PC-3 (cell line): ENCODE results near the gene AGO1. TPM values are rescaled to one million over a fixed set of nuclear protein-coding genes. Genes with fewer than 3 reads are reported as not detected.

Experiments used
- ATAC-seq: fragments of 200-7000 bp; cut with Tn5 transposase; 2 replicates; pipeline ENCODE4 v1.9.1; 2020; ENCODE audit warnings: mild to moderate bottlenecking, moderate library complexity
- BruUV-seq: library from RNA; stranded (reverse); fragments of 400-500 nt; replicated peaks from 2 replicates; lab custom pipeline; 2021; lab: Mats Ljungman, UMichigan
- CTCF ChIA-PET: fragments of 300-600 bp; sonication (Branson Sonifier 250); formaldehyde crosslinking; loops from one replicate; lab custom pipeline; 2022; ENCODE audit warnings: antibody characterized with exemption; lab: Charles Lee
- POLR2A ChIA-PET: fragments of 300-600 bp; sonication (Branson Sonifier 250); formaldehyde crosslinking; loops from one replicate; lab custom pipeline; 2022; ENCODE audit warnings: antibody characterized with exemption; ENCODE audit not compliant: unreplicated experiment; lab: Charles Lee
- DNase-seq: peaks from one replicate; pipeline ENCODE4 v3.0.0-alpha.2; 2015
- H2AFZ ChIP-seq: fragments of 300-600 bp; sonication (generic); 2 replicates; pipeline ENCODE4 v1.6.0; 2016; ENCODE audit warnings: antibody characterized with exemption, low read length
- H3F3A ChIP-seq: fragments of 300-600 bp; sonication (generic); one replicate; pipeline ENCODE4 v1.6.0; 2017; ENCODE audit warnings: antibody characterized with exemption, low read length, control low read depth, mild to moderate bottlenecking; ENCODE audit not compliant: unreplicated experiment
- H3K27ac ChIP-seq: fragments of 300-600 bp; sonication (generic); 2 replicates; pipeline ENCODE4 v1.5.1; 2016; ENCODE audit warnings: mild to moderate bottlenecking, low read length
- H3K27me3 ChIP-seq: fragments of 300-600 bp; sonication (generic); 2 replicates; pipeline ENCODE4 v1.6.1; 2016; ENCODE audit warnings: low read length, mixed read lengths
- H3K36me3 ChIP-seq: fragments of 300-600 bp; sonication (generic); 2 replicates; pipeline ENCODE4 v1.6.1; 2016; ENCODE audit warnings: low read depth, mixed run types, low read length, mixed read lengths
- H3K4me1 ChIP-seq: fragments of 300-600 bp; sonication (generic); 2 replicates; pipeline ENCODE4 v1.5.1; 2016; ENCODE audit warnings: low read length; ENCODE audit not compliant: insufficient read depth
- H3K4me2 ChIP-seq: fragments of 300-600 bp; sonication (generic); 2 replicates; pipeline ENCODE4 v1.6.0; 2016; ENCODE audit warnings: low read length
- H3K4me3 ChIP-seq: fragments of 300-600 bp; sonication (generic); 2 replicates; pipeline ENCODE4 v1.5.1; 2016; ENCODE audit warnings: mild to moderate bottlenecking, low read length, mixed read lengths
- H3K79me2 ChIP-seq: fragments of 300-600 bp; sonication (generic); 2 replicates; pipeline ENCODE4 v1.6.1; 2017; ENCODE audit warnings: low read length, mixed read lengths
- H3K9ac ChIP-seq: fragments of 300-600 bp; sonication (generic); 2 replicates; pipeline ENCODE4 v1.6.0; 2016; ENCODE audit warnings: mild to moderate bottlenecking, low read length
- H3K9me2 ChIP-seq: fragments of 300-600 bp; sonication (generic); replicated peaks from 2 replicates; pipeline ENCODE4 v1.6.1; 2016; ENCODE audit warnings: mixed run types, low read length, mixed read lengths
- H3K9me3 ChIP-seq: fragments of 300-600 bp; sonication (generic); 2 replicates; pipeline ENCODE4 v1.6.1; 2016; ENCODE audit warnings: low read length, mixed read lengths
- H4K20me1 ChIP-seq: fragments of 300-600 bp; sonication (generic); 2 replicates; pipeline ENCODE4 v1.6.1; 2016; ENCODE audit warnings: low read length, mixed read lengths
- EZH2 ChIP-seq: fragments of 300-600 bp; sonication (generic); IDR thresholded peaks from one replicate; pipeline ENCODE4 v1.6.1; 2017; ENCODE audit warnings: antibody characterized with exemption, mild to moderate bottlenecking, low read length; ENCODE audit not compliant: unreplicated experiment
- EZH2phosphoT487 ChIP-seq: fragments of 300-600 bp; sonication (generic); IDR thresholded peaks from 2 replicates; pipeline ENCODE4 v1.6.1; 2018; ENCODE audit warnings: mild to moderate bottlenecking, antibody characterized with exemption, low read length, borderline replicate concordance
- intact Hi-C: fragments of 100-400 bp; cut with micrococcal nuclease; formaldehyde crosslinking; loops from 2 replicates; pipeline ENCODE4 v1.9.0; 2023
- total RNA-seq: library from RNA; depleted of rRNA; stranded (reverse); fragments of >200 nt; gene quantifications from 2 replicates; pipeline ENCODE4 v1.2.3, GENCODE V29; 2014
- TF ChIP-seq, protein P1 (sequence below): fragments of 300-600 bp; sonication (generic); conservative IDR thresholded peaks from 2 replicates; pipeline ENCODE4 v1.5.1; 2017; ENCODE audit warnings: antibody characterized with exemption, low read depth, mild to moderate bottlenecking, low read length

Gene AGO1
- total RNA-seq, 1 experiment from 2014 or later: 15.4 TPM

DNA sequence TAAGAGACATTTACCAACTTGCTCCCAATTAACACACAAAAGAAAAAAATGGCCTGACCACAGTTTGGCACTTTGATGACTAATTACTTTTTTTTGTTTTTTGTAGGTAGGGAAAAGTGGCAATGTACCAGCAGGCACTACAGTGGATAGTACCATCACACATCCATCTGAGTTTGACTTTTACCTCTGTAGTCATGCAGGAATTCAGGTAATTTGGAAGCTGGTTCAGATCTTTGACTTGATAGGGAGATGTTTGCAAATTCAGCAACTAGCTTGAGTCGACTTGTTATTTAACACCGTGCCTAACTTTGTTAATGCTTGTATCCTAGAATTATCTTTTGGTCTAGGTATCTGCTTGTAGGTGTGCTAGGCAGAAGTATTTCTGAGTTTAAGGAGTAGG lies 33.0 kb upstream of the AGO1 start:
- TF ChIP-seq, protein P1, sequence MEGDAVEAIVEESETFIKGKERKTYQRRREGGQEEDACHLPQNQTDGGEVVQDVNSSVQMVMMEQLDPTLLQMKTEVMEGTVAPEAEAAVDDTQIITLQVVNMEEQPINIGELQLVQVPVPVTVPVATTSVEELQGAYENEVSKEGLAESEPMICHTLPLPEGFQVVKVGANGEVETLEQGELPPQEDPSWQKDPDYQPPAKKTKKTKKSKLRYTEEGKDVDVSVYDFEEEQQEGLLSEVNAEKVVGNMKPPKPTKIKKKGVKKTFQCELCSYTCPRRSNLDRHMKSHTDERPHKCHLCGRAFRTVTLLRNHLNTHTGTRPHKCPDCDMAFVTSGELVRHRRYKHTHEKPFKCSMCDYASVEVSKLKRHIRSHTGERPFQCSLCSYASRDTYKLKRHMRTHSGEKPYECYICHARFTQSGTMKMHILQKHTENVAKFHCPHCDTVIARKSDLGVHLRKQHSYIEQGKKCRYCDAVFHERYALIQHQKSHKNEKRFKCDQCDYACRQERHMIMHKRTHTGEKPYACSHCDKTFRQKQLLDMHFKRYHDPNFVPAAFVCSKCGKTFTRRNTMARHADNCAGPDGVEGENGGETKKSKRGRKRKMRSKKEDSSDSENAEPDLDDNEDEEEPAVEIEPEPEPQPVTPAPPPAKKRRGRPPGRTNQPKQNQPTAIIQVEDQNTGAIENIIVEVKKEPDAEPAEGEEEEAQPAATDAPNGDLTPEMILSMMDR: no peak
- TF ChIP-seq EZH2phosphoT487 (no peak), EZH2 (no peak)
- DNase-seq (no peak), ATAC-seq (no peak)
- no peak overlapping the region for H2AFZ ChIP-seq
- no peaks in the 10 kb centered on the region for H3K27me3 ChIP-seq
- H3K9me3 ChIP-seq: no peaks in the 10 kb centered on the region
- BruUV-seq: no TSS peak
- no peak overlapping the region for H3K27ac ChIP-seq
- H3F3A ChIP-seq: no peaks in the 10 kb centered on the region
- H3K36me3 ChIP-seq: no peaks in the 10 kb centered on the region
- CTCF ChIA-PET: no interaction called here
- no peak overlapping the region for H3K9ac ChIP-seq
- H3K4me2 ChIP-seq: no peak overlapping the region
- H4K20me1 ChIP-seq: no peaks in the 10 kb centered on the region
- no peaks in the 10 kb centered on the region for H3K4me1 ChIP-seq
- no peaks in the 10 kb centered on the region for H3K9me2 ChIP-seq
- intact Hi-C loops: no loop called here
- POLR2A ChIA-PET: no interaction called here
- no peaks in the 10 kb centered on the region for H3K79me2 ChIP-seq
- H3K4me3 ChIP-seq: no peak overlapping the region

DNA sequence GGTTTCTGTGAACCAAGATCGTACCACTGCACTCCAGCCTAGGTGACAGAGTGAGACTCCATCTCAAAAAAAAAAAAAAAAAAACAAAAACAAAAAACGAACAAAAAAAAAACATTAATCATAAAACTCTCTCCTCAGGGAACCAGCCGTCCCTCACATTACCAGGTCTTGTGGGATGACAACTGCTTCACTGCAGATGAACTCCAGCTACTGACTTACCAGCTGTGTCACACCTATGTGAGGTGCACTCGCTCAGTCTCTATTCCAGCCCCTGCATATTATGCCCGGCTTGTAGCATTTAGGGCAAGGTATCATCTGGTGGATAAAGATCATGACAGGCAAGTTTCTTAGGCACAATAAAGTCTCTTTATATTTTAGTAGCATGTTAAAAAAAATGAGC lies 32.3 kb upstream of the AGO1 start:
- Histone ChIP-seq H3K9me2 (no peaks in the 10 kb centered on the region), H3K36me3 (no peaks in the 10 kb centered on the region), H3K9me3 (no peaks in the 10 kb centered on the region), H2AFZ (no peak overlapping the region), H3K9ac (no peak overlapping the region), H3F3A (no peaks in the 10 kb centered on the region), H3K79me2 (no peaks in the 10 kb centered on the region), H3K27ac (no peak overlapping the region), H3K27me3 (no peaks in the 10 kb centered on the region), H4K20me1 (no peaks in the 10 kb centered on the region), H3K4me3 (no peak overlapping the region), H3K4me1 (no peaks in the 10 kb centered on the region), H3K4me2 (no peak overlapping the region)
- TF ChIP-seq, protein P1: no peak
- TF ChIP-seq EZH2phosphoT487: no peak
- no peak for TF ChIP-seq EZH2
- ChIA-PET CTCF (no interaction called here), POLR2A (interaction anchor here (0.6 kb wide), 1 partner anchor 27 kb away, joined by 3 read pairs; no protein-coding TSS in a partner anchor)
- ATAC-seq: no peak
- no peak for DNase-seq
- intact Hi-C loops: no loop called here
- no TSS peak for BruUV-seq

DNA sequence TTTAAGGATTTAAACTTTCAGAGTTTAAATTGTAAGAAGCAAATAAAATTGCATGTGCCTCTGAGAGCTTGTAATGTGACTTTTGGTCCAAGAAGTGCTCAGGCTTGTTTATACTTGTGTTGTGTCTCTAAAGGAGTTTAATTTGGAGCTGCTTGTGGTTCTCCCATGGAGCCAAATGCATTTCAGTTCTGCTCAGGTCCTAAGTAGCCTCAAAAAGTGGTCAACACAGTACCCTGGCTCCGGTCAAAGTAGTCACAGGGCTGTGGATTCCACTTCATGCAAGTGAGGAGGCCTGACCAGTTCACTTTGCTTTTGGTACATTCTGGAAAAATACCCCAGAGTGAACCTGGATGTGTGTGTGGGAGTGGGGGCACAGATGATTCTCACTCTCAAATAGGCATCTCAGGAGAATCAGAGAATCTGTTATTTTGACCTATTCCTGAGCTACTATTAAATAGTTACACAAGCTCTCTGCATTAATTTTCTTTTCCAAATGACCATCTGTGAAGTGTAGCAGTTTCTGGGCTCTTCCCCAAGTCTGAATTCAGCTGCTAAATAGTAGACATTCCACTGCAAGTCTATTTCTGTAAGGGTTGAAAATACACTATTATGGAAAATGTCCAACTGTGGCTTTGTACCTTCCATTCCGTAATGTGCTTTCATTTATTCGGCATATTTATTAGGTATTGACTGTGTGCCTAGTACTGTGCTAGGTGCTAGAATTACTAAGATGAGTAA lies 31.7 kb upstream of the AGO1 start:
- no peaks in the 10 kb centered on the region for H3K4me1 ChIP-seq
- intact Hi-C loops: no loop called here
- TF ChIP-seq, protein P1: no peak
- TF ChIP-seq EZH2 (no peak), EZH2phosphoT487 (no peak)
- no peak overlapping the region for H2AFZ ChIP-seq
- H3K9me3 ChIP-seq: no peaks in the 10 kb centered on the region
- no peaks in the 10 kb centered on the region for H3K79me2 ChIP-seq
- H3K36me3 ChIP-seq: no peaks in the 10 kb centered on the region
- no peak for DNase-seq
- no peaks in the 10 kb centered on the region for H3F3A ChIP-seq
- H3K27me3 ChIP-seq: no peaks in the 10 kb centered on the region
- H4K20me1 ChIP-seq: no peaks in the 10 kb centered on the region
- no TSS peak for BruUV-seq
- no peak overlapping the region for H3K4me2 ChIP-seq
- no peak overlapping the region for H3K4me3 ChIP-seq
- POLR2A ChIA-PET: interaction anchor here (0.6 kb wide), 1 partner anchor 26 kb away, joined by 3 read pairs; no protein-coding TSS in a partner anchor
- no peak overlapping the region for H3K9ac ChIP-seq
- H3K9me2 ChIP-seq: no peaks in the 10 kb centered on the region
- no peak overlapping the region for H3K27ac ChIP-seq
- no peak for ATAC-seq
- CTCF ChIA-PET: no interaction called here
